SU-DHL-6 (cell line): Measurements from ENCODE around the gene SERPINI1.

Source experiments
- H2AFZ ChIP-seq: fragments of 200-600 bp; sonication (generic); 2 replicates; pipeline ENCODE4 v1.6.1; 2014; ENCODE audit warnings: low read depth, mild to moderate bottlenecking, moderate library complexity, mixed read lengths, antibody characterized with exemption, low read length; ENCODE audit not compliant: severe bottlenecking
- H3F3A ChIP-seq: fragments of 200-600 bp; shearing (Covaris generic); 2 replicates; pipeline ENCODE4 v1.6.0; 2016; ENCODE audit warnings: antibody characterized with exemption, mild to moderate bottlenecking; ENCODE audit not compliant: insufficient read depth
- H3K27ac ChIP-seq: fragments of 200-600 bp; sonication (generic); 2 replicates; pipeline ENCODE4 v1.5.1; 2016; ENCODE audit warnings: low read depth, mild to moderate bottlenecking, low read length, moderate library complexity, mixed read lengths
- H3K27me3 ChIP-seq: fragments of 200-600 bp; sonication (generic), shearing (Covaris generic); 2 replicates; pipeline ENCODE4 v1.6.0; 2014; ENCODE audit warnings: mild to moderate bottlenecking, low read length
- H3K36me3 ChIP-seq: fragments of 200-600 bp; sonication (generic); 2 replicates; pipeline ENCODE4 v1.6.1; 2014; ENCODE audit warnings: mild to moderate bottlenecking, low read length, mixed read lengths
- H3K4me2 ChIP-seq: fragments of 300-600, 200-600 bp; shearing (Covaris generic), sonication (generic); 2 replicates; pipeline ENCODE4 v1.6.0; 2014; ENCODE audit warnings: low read length, low read depth, mild to moderate bottlenecking; ENCODE audit not compliant: poor library complexity, severe bottlenecking
- H3K4me3 ChIP-seq: fragments of 200-600 bp; sonication (generic); 2 replicates; pipeline ENCODE4 v1.5.1; 2014; ENCODE audit warnings: antibody characterized with exemption, low read length, mild to moderate bottlenecking, mixed read lengths; ENCODE audit not compliant: insufficient read depth, poor library complexity, severe bottlenecking
- H3K79me2 ChIP-seq: fragments of 200-600 bp; sonication (generic); 2 replicates; pipeline ENCODE4 v1.6.1; 2014; ENCODE audit warnings: mild to moderate bottlenecking, low read length, moderate library complexity; ENCODE audit not compliant: insufficient read depth
- H3K9ac ChIP-seq: fragments of 200-600 bp; sonication (generic); 2 replicates; pipeline ENCODE4 v1.7.0; 2014; ENCODE audit warnings: mild to moderate bottlenecking, low read length
- H3K9me2 ChIP-seq: fragments of 200-600 bp; sonication (generic); replicated peaks from 2 replicates; pipeline ENCODE4 v1.6.1; 2014; ENCODE audit warnings: low read length; ENCODE audit not compliant: insufficient read depth
- H3K9me3 ChIP-seq: fragments of 200-600 bp; sonication (generic); 2 replicates; pipeline ENCODE4 v1.6.1; 2014; ENCODE audit warnings: low read length, mixed read lengths; ENCODE audit not compliant: insufficient read depth
- H4K20me1 ChIP-seq: fragments of 200-600 bp; sonication (generic); 2 replicates; pipeline ENCODE4 v1.6.1; 2014; ENCODE audit warnings: low read depth, mild to moderate bottlenecking, antibody characterized with exemption, low read length, moderate library complexity, mixed read lengths
- EZH2phosphoT487 ChIP-seq: fragments of 200-600 bp; sonication (generic), shearing (Covaris generic); conservative IDR thresholded peaks from 2 replicates; pipeline ENCODE4 v1.6.1; 2018; ENCODE audit warnings: mild to moderate bottlenecking, antibody characterized with exemption, low read length, moderate library complexity, mixed read lengths
- TF ChIP-seq, protein P1 (sequence below): fragments of 200-600 bp; sonication (generic); IDR thresholded peaks from one replicate; pipeline ENCODE4 v1.5.1; 2017; ENCODE audit warnings: antibody characterized with exemption, mild to moderate bottlenecking, low read length, moderate library complexity; ENCODE audit not compliant: insufficient read depth, poor library complexity, severe bottlenecking

Gene SERPINI1

DNA sequence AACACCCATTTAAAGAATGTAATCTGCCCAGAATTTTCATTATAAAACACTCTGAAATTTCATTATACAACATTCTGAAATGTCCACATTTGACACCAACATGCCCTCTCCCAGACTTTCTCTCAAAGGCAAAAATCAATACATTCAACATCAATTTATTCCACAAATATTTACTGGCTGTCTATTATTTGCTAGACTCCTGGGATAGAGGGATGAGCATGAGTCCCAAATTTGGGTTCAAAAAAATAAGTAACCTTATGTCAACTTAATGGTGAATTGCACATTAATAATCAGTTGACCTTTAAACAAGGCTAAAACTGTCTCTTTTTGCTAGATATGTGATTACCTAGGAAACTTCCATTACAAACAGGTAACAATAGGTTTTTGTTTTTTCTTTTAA, 109.0 kb downstream of the SERPINI1 start:
- peaks cover 10% of the 10 kb centered on the region for H3K36me3 ChIP-seq
- H3K9me3 ChIP-seq, result no peaks in the 10 kb centered on the region
- H3K27ac ChIP-seq, result peak overlapping the region; percentile 92
- H2AFZ ChIP-seq, result peak overlapping the region; percentile 85
- peak overlapping the region; percentile 20 for H3K9ac ChIP-seq
- no peaks in the 10 kb centered on the region for H3K27me3 ChIP-seq
- no peak for TF ChIP-seq EZH2phosphoT487
- TF ChIP-seq, protein P1, sequence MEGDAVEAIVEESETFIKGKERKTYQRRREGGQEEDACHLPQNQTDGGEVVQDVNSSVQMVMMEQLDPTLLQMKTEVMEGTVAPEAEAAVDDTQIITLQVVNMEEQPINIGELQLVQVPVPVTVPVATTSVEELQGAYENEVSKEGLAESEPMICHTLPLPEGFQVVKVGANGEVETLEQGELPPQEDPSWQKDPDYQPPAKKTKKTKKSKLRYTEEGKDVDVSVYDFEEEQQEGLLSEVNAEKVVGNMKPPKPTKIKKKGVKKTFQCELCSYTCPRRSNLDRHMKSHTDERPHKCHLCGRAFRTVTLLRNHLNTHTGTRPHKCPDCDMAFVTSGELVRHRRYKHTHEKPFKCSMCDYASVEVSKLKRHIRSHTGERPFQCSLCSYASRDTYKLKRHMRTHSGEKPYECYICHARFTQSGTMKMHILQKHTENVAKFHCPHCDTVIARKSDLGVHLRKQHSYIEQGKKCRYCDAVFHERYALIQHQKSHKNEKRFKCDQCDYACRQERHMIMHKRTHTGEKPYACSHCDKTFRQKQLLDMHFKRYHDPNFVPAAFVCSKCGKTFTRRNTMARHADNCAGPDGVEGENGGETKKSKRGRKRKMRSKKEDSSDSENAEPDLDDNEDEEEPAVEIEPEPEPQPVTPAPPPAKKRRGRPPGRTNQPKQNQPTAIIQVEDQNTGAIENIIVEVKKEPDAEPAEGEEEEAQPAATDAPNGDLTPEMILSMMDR, result no peak
- H4K20me1 ChIP-seq, result no peaks in the 10 kb centered on the region
- peaks cover 9% of the 10 kb centered on the region for H3F3A ChIP-seq
- no peaks in the 10 kb centered on the region for H3K79me2 ChIP-seq
- H3K9me2 ChIP-seq, result no peaks in the 10 kb centered on the region
- peak overlapping the region; percentile 70 for H3K4me2 ChIP-seq
- H3K4me3 ChIP-seq, result peak overlapping the region; percentile 43

DNA sequence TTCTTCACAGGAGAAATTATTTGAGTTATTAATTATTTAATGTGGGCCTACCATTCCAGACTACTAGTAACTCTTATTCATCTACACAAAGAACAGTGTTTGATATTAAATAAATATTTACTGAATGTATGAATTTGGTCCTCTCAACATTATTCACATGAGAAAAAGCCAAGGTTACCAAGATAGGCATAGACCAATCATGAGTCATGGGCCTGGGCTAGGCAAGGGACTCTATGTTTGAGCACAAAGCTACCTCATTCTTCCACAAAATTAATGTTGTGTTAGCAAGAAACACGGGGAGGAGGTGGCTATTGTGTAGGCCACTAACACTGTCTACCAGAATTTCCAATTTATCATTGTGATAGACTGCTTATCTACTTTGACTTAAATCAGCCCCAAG, 115.7 kb downstream of the SERPINI1 start:
- Histone ChIP-seq H3K9me3 (no peaks in the 10 kb centered on the region), H3K36me3 (no peaks in the 10 kb centered on the region), H3K9ac (no peak overlapping the region), H3K79me2 (no peaks in the 10 kb centered on the region), H3K4me2 (no peak overlapping the region), H4K20me1 (no peaks in the 10 kb centered on the region), H3K9me2 (no peaks in the 10 kb centered on the region), H3K4me3 (no peak overlapping the region), H3K27ac (no peak overlapping the region), H3F3A (no peaks in the 10 kb centered on the region; the same call in 1 of the 2 replicates), H2AFZ (no peak overlapping the region), H3K27me3 (no peaks in the 10 kb centered on the region)
- TF ChIP-seq, protein P1, result no peak

DNA sequence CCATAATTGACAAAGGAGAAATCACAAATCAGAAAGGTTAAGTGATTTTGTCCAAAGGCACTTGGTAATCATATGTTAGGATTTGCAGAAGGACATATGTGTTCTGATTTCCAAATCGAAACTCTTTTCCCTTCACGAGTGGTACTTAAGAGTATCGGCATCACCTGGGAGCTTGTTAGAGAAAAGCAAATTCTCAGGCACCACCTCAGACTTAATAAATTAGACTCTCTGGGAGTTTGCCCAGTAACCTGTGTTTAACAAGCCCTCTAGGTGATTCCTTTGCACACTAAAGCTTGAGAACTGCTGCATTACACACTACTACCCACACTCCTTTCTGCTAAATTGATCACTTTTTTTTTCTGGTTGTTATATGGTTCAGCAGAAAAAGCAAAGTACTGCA, 116.2 kb downstream of the SERPINI1 start:
- Histone ChIP-seq H3K27me3 (no peaks in the 10 kb centered on the region), H3K27ac (no peak overlapping the region), H4K20me1 (no peaks in the 10 kb centered on the region), H2AFZ (peak overlapping the region; percentile 12), H3K36me3 (no peaks in the 10 kb centered on the region), H3K79me2 (no peaks in the 10 kb centered on the region), H3K9me2 (no peaks in the 10 kb centered on the region), H3K4me2 (no peak overlapping the region), H3K9me3 (no peaks in the 10 kb centered on the region), H3K4me3 (no peak overlapping the region), H3K9ac (no peak overlapping the region), H3F3A (no peaks in the 10 kb centered on the region)
- TF ChIP-seq, protein P1, result no peak
- TF ChIP-seq EZH2phosphoT487, result no peak
